PC-3 (cell line): Measurements from ENCODE around the gene GULP1.

Source experiments
- CTCF ChIP-seq: fragments of 300-600 bp; sonication (generic); conservative IDR thresholded peaks from 2 replicates; pipeline ENCODE4 v1.5.1; 2017; ENCODE audit warnings: antibody characterized with exemption, low read depth, mild to moderate bottlenecking, low read length
- EZH2 ChIP-seq: fragments of 300-600 bp; sonication (generic); IDR thresholded peaks from one replicate; pipeline ENCODE4 v1.6.1; 2017; ENCODE audit warnings: antibody characterized with exemption, mild to moderate bottlenecking, low read length; ENCODE audit not compliant: unreplicated experiment
- EZH2phosphoT487 ChIP-seq: fragments of 300-600 bp; sonication (generic); IDR thresholded peaks from 2 replicates; pipeline ENCODE4 v1.6.1; 2018; ENCODE audit warnings: mild to moderate bottlenecking, antibody characterized with exemption, low read length, borderline replicate concordance

DNA sequence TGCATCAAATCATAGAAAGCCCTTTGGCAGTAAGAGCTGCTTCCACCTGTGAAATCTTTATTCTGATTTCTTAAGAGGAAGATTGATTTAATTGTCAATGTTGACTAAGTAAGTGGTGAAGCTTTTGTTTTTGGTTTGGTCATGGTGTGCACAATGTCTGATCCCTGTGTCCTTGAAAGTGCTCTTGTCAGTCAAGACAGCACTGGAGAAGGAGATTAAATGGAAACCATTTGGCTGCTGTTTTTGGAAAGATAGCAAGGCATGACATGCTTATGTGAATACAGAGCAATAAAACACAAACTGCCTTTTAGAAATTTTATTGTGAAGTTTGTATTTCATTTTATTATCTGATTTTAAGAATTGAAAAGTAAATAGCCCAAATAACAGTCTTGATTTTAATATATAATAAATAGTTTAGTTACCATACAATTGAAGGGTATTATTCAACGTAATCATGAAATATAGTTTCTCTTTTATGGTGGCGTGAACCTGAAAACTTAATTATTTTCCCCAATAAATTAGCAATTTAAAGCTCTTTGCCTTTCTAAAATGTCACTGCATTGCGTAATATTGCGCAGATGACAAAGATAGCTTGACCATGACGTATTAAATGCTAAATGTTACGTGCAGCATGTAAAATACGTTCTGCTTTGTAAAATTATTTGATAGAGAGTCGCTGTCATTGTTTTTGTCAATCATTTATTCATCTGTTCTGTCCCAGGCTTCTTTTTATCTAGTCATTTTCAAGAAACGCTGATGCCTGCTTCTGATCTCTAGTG, 69.0 kb downstream of the GULP1 start:
- TF ChIP-seq CTCF = no peak
- no peak for TF ChIP-seq EZH2phosphoT487
- TF ChIP-seq EZH2 = no peak
